Measurements from ENCODE around the gene NMNAT2. TPM values are rescaled to one million over a fixed set of nuclear protein-coding genes. Genes with fewer than 3 reads are reported as not detected.
A peak's percentile ranks its signal among the peaks of the same experiment; 100 is the strongest.

Gene NMNAT2
- total and polyA plus RNA-seq, 2 of the 4 experiments (the other 2 are of a cell fraction) = 0.36 to 2.4 TPM

- Histone ChIP-seq H2AFZ (replicated peaks; ENCODE audit: low read length, poor library complexity) (no peak overlapping the region), H3K4me1 (ENCODE audit: control insufficient read depth, insufficient read depth, low read length) (no peaks in the 10 kb centered on the region), H3K79me1 (ENCODE audit: low read depth in 1 of 2, low read length in 2 of 2) (no peaks in the 10 kb centered on the region), H3K36me3 (ENCODE audit: control insufficient read depth, insufficient read depth, low read length) (no peaks in the 10 kb centered on the region), H3K4ac (ENCODE audit: low read depth, low read length) (no peak overlapping the region), H2BK120ac (ENCODE audit: low read depth, low read length) (no peak overlapping the region), H3K27me3 (ENCODE audit: control insufficient read depth, insufficient read depth, low read length) (peaks cover 13% of the 10 kb centered on the region), H3K4me3 (ENCODE audit: insufficient read depth, low read depth, low read length) (no peak overlapping the region), H3K18ac (ENCODE audit: low read depth, low read length) (no peak overlapping the region), H4K20me1 (ENCODE audit: insufficient read depth, low read length) (no peaks in the 10 kb centered on the region), H3K9me3 (ENCODE audit: control insufficient read depth, insufficient read depth, low read length) (no peaks in the 10 kb centered on the region), H3K27ac (ENCODE audit: insufficient read depth, low read length) (no peak overlapping the region), H2BK5ac (ENCODE audit: low read depth, low read length, poor library complexity, severe bottlenecking) (no peak overlapping the region), H4K8ac (ENCODE audit: low read depth in 2 of 2, low read length in 2 of 2) (no peak overlapping the region), H2BK15ac (ENCODE audit: low read depth, low read length) (no peak overlapping the region), H3K23ac (ENCODE audit: low read depth, low read length) (no peak overlapping the region), H3K14ac (replicated peaks; ENCODE audit: low read depth, low read length) (no peak overlapping the region), H3K9ac (ENCODE audit: low read depth, low read length) (no peak overlapping the region), H2AK5ac (ENCODE audit: low read depth, low read length) (no peak overlapping the region), H3K56ac (ENCODE audit: extremely low read depth, insufficient read depth, low read length) (no peak overlapping the region), H3K9me1 (ENCODE audit: insufficient read depth, low read length) (no peaks in the 10 kb centered on the region), H3K4me2 (ENCODE audit: low read depth, low read length) (no peak overlapping the region), H4K91ac (ENCODE audit: insufficient read depth, low read depth, low read length) (no peak overlapping the region), H2BK20ac (ENCODE audit: low read depth, low read length) (no peak overlapping the region), H2AK9ac (replicated peaks; ENCODE audit: low read depth, low read length, poor library complexity) (no peak overlapping the region), H4K5ac (ENCODE audit: low read depth, low read length) (no peak overlapping the region)
- in situ Hi-C loops (cut with MboI; ENCODE audit: low sequenced_read_pairs) = no loop called here
- peak; percentile 31 for DNase-seq
- BruUV-seq (replicated peaks) = no TSS peak
- dilution Hi-C loops (cut with HindIII; ENCODE audit: low sequenced_read_pairs, unreplicated experiment) = no loop called here
- ChIA-PET CTCF (no interaction called here), POLR2A (ENCODE audit: unreplicated experiment) (no interaction called here)
- intact Hi-C loops (cut with micrococcal nuclease) = no loop called here
- no peak for TF ChIP-seq CEBPB (IDR thresholded peaks at IDR 0.05; ENCODE audit: low read depth, low read length)
- TF ChIP-seq RCOR1 (IDR thresholded peaks at IDR 0.05; ENCODE audit: insufficient replicate concordance, low read length) = no peak
- no peak for TF ChIP-seq POLR2A (IDR thresholded peaks at IDR 0.05; ENCODE audit: low read depth, low read length)
- TF ChIP-seq RFX5 (IDR thresholded peaks at IDR 0.05; ENCODE audit: low read depth, low read length) = no peak
- no peak for TF ChIP-seq ELK1 (IDR thresholded peaks at IDR 0.05; ENCODE audit: borderline replicate concordance, low read depth, low read length)
- no peak for TF ChIP-seq MAZ (IDR thresholded peaks at IDR 0.05; ENCODE audit: borderline replicate concordance, low read depth, low read length)
- TF ChIP-seq FOS (IDR thresholded peaks at IDR 0.05; ENCODE audit: low read depth, low read length) = no peak
- no peak for TF ChIP-seq CHD1 (IDR thresholded peaks at IDR 0.05; ENCODE audit: low read depth, low read length)
- no peak for TF ChIP-seq MAFK (IDR thresholded peaks at IDR 0.05; ENCODE audit: low read depth, low read length)
- no peak for TF ChIP-seq CTCF (conservative IDR thresholded peaks at IDR 0.05; ENCODE audit: low read depth, low read length)
- TF ChIP-seq MXI1 (IDR thresholded peaks at IDR 0.05; ENCODE audit: borderline replicate concordance, low read depth, low read length) = no peak
- TF ChIP-seq NFE2L2 (IDR thresholded peaks at IDR 0.05; ENCODE audit: low read depth, low read length) = no peak
- TF ChIP-seq SMC3 (IDR thresholded peaks at IDR 0.05; ENCODE audit: low read depth, low read length) = no peak
- no peak for TF ChIP-seq BHLHE40 (IDR thresholded peaks at IDR 0.05; ENCODE audit: low read depth, low read length)
- no peak for TF ChIP-seq RAD21 (IDR thresholded peaks at IDR 0.05; ENCODE audit: low read length)
- no peak for ATAC-seq (ENCODE audit: low read depth)
- no CpG with 5 or more reads among the region's 3 CpGs for WGBS, 2 experiments (ENCODE audit: extremely low coverage in 2 of 2, insufficient read length in 1 of 2)
Measured at GRCh38 chr1:183444243-183444642, 26.1 kb upstream of the NMNAT2 start.

Measured in IMR-90 (cell line).